NCI-H2081 treated with DMSO at 0.1 percent for 48 hours (cell line): ENCODE results near the gene CIAO2B.
"Not testable (repeated sequence)": the region's sequence is repeated elsewhere in the genome, so short reads cannot be mapped to it uniquely, and the experiment has no call there.

Experiments used
- DNase-seq: peaks from one replicate; lab custom pipeline; 2025; lab: John Stamatoyannopoulos, UW

The CIAO2B gene

DNA sequence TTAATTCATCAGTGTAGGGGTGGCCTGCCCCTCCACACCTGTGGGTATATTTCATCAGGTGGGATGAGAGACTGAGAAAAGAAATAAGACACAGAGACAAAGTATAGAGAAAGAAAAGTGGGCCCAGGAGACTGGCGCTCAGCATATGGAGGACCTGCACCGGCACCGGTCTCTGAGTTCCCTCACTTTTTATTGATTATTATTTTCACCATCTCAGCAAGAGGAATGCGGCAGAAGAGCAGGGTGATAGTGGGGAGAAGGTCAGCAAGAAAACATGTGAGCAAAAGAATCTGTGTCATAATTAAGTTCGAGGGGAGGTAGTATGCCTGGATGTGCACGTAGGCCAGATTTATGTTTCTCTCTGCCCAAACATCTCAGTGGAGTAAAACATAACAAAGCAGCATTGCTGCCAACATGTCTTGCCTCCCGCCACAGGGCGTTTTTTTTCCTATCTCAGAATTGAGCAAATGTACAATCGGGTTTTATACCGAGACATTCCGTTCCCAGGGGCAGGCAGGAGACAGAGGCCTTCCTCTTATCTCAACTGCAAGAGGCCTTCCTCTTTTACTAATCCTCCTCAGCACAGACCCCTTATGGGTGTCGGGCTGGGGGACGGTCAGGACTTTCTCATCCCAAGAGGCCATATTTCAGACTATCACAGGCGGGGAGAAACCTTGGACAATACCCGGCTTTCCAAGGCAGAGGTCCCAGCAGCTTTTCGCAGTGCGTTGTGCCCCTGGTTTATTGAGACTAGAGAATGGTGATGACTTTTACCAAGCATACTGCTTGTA, 21.4 kb upstream of the CIAO2B start:
- DNase-seq, result not testable (repeated sequence)

DNA sequence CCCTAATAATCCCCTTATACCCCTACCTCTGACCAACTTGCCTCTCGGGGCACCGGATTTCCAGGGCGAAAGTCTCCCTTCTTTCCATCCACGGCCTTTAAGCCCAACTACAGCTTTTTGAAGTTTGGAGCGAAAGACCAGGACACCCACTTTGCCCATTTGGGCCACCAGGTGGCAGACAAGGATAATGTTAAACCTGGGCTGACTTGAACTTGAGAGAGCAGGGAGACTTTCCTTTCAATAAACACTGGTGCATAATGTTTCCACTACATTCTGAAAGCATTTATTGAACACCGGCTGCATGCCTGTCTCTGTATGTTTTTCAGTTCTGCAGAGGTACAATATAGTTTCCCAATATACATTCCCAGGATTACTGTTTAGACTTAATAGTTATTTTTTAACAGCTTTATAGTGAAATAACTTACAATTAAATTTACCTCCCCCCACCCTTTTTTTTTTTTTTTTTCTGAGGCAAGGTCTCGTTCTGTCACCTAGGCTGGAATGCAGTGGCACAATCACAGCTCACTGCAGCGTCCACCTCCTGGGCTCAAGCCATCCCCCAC, 20.0 kb upstream of the CIAO2B start:
- DNase-seq, result no peak

DNA sequence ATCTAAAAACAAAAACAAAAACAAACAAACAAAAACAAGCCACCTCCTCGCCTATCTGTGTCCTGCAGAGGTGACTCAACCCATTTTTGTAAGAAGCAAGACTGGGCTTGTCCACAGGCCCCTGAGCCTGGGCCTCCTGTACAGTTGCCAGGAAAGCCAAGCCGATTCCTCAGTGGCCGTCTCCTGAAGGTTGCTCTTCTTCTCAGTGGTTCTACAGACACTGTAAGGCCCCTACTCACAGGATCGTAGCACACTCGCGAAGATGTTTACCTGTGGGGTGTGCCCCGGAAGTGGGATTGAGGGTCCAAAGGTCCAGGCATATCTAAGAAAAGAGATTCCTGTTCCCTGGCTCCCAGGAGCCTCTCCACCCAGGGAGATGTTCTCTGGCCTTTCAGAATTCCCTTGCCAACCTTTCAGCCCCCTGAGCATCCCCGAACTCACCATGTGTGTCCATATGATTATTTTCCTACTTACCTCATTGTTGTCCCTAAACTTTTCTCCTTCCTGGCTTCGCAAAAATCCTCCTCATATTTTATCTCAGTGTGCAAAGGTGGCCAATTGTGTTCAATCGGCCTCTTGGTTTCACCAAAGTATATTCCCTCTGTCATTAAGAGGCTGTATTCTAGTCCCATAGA, 19.4 kb upstream of the CIAO2B start:
- no peak for DNase-seq

DNA sequence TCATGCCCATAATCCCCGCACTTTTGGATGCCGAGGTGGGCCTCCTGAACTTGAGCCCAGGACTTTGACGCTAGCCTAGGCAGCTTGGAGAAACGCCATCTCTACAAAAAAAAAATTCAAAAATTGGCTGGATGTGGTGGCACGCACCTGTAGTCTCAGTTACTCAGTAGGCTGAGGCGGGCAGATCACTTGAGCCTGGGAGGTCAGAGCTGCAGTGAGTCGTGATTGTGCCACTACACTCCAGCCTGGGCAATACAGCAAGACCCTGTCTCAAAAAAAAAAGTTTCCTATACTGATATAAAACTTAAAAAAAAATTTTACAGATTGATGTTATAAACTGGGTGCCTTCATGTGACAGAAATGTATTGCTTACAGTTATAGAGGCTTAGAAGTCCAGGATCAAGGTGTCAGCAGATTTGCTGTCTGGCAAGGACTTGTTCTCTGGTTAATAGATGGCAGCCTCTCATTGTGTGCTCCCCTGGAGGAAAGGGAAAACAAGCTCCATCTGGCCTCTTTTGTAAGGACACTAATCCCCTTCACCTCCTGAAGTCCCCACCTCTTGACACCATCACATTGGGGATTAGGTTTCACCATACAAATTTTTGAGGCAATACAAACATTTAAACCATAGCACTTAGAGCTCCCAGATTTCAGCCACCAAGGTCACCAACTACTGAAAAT, 18.4 kb upstream of the CIAO2B start:
- DNase-seq, result no peak

DNA sequence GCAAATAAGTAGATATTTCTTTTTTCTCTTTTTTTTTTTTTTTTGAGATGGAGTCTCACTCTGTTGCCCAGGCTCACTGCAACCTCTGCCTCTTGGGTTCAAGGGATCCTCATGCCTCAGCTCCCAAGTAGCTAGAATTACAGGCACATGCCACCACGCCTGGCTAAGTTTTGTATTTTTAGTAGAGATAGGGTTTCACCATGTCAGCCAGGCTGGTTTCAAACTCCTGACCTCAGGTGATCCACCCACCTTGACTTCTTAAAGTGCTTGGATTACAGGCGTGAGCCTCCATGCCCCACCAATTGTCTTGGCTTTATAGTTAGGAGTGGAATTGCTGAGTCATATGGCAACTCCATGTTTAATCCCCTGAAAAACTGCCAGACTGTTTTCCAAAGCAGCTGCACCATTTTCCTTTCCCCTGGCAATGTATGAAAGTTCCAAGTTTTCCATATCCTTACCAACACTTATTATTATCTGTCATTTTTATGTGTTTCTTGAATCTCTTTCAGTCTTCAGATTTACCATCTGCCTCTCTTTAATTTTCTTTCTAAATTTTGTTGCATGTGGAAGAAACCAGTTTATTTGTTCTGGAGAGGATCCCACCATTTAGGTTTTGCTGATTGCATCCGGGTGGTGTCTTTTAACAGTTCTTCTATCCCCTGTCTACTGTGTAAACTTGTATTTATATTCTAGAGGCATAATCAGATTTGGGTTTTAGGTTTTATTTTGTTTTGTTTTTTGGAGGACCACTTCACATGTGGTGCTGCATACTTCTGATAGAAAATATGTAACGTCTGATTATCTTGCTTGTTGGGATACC, 17.0 kb upstream of the CIAO2B start:
- no peak for DNase-seq

DNA sequence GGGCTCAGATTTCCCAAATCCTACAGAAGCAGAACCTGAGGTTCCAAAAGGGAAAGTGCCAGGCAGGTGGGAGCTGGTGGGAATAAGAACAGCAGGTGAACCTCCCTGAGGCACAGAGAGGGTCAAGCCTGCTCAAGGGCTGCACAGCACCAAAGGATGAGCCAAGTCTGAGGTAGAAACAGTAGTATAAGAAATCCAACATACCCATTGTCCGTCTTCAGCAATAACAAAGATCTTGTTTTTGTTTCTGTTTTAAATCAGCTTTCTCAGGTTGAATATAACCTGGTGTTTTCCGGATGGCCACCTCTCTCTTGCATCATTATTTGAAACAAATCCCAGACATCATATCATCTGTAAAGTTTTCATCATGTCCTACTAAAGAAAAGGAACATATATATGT, 16.2 kb upstream of the CIAO2B start:
- no peak for DNase-seq

DNA sequence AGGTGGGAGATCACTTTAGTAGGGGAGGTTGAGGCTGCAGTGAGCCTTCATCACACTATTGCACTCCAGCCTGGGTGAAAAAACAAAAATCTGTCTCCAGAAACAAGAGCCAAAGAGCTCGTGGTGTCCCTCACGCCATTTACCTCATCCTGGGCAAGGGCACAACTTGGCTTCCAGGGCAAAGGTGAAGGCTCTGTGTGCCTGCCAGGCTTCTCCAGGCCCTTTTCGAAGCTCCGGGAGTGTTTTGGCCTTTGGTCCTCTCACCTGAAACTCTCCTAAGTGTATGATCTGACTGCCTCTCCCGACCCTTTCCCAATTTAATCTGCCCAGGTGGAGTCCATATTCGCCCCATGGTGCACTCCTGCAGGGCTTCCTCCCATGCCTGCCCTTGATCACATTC, 15.3 kb upstream of the CIAO2B start:
- DNase-seq, result no peak

DNA sequence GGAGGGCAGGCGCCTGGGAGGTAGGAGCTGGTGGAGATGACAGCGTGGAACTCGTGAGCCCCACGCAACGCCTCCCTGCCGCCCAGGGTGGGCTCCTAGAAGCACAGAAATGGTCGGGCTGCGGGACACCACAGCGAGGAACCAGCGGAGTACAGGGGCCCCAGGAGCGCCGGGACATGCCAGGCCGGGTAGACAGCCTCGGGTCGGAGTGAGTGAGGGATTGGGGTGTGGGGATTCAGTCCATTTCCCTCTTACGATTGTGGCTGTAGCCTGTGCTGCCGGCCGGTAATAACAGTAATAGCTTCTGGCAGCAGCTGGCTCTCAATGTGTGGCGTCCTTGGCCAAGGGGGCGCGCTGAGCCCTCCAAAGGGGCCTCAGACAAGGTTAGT, 14.6 kb upstream of the CIAO2B start:
- DNase-seq, result no peak

DNA sequence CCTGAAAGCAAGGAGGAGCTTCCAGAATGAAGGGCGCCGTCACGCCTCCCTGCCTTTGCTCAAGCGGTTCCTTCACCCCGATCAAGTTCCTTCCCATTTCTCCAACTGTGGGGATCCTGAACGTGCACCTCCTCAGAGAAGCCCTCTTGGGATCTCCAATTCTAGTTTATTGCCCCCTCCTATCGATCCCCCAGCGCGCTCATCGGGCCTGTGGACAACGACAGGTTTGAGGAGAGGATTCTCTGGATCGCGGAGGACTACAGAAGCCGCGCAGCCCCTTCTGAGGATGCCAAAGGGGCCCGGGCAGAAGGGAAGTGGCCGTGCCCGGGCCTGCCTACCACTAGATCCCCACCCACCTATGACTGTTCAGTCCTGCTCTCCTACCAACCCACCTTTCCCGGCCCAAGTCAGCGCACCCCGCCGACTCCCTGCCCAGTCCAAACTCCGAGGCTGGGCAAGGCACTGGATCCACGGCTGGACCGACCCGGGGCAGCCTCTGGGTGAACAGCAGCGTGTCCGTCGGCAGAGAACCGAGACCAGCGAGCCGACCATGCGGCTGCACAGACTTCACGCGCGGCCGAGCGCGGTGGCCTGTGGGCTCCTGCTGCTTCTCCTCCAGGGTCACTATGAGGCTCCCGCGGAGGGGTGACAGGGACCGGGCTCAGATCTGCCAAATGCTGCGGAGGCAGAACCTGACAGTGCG, 14.1 kb upstream of the CIAO2B start:
- no peak for DNase-seq

DNA sequence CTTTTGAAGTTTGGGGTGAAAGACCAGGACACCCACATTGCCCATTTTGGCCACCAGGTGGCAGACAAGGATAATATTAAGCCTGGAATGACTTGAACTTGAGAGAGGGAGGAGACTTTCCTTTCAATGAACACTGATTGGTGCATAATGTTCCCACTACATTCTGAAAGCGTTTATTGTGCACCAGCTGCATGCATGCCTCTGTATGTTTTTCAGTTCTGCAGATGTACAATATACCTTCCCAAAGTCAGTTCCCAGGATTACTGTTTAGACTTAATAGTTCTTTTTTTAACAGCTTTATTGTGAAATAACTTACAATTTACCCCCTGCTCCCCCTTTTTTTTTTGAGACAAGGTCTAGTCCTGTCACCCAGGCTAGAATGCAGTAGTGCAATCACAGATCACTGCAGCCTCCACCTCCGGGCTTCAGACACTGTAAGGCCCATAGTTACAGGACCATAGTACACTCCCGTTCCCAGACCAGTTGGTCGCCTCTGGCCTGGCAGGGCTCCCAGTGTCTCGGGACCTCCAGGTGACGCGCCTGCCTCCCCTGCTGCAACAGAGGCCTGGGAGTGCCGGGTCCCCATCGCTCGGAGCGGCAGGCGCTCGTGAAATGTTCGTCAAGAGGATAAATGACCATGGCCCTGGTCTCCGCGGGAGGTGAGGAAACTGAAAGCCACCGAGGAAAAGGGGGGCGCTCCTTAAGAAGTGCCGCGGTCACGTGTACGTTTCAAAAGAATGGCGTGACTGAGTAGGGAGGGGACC, 13.3 kb upstream of the CIAO2B start:
- DNase-seq, result no peak

DNA sequence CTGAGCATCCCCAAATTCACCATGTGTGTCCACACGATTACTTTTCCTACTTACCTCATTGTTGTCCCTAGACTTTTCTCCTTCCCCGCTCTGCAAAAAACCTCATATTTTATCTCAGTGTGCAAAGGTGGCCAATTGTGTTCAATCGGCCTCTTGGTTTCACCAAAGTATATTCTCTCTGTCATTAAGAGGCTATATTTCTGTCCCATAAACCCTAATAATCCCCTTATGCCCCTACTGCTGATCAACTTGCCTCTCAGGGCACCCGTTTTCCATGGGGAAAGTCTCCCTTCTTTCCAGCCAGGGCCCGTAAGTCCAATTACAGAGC, 12.7 kb upstream of the CIAO2B start:
- DNase-seq, result no peak

DNA sequence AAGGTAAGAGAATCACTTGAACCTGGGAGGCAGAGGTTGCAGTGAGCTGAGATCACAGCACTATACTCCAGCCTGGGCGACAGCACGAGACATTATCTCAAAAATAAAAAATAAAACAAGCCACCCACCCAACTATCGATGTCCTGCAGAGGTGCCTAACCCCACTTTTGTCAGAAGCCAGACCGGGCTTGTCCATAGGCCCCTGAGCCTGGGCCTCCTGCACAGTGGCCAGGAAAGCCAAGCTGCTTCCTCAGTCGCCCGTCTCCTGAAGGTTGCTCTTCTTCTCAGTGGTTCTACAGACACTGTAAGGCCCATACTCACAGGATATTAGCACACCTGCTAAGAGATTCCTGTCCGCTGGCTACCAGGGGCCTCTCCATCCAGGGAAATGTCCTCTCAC, 12.3 kb upstream of the CIAO2B start:
- DNase-seq, result no peak

DNA sequence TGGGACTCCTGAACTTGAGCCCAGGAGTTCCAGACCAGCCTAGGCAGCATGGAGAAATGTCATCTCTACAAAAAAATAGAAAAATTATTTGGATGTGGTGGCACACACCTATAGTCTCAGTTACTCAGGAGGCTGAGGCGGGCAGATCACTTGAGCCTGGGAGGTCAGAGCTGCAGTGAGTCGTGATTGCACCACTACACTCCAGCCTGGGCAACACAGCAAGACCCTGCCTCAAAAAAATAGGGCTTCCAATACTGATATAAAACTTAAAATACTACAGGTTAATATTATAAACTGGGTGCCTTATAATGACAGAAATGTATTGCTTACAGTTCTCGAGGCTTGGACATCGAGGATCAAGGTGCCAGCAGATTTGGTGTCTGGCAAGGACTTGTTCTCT, 11.7 kb upstream of the CIAO2B start:
- no peak for DNase-seq

DNA sequence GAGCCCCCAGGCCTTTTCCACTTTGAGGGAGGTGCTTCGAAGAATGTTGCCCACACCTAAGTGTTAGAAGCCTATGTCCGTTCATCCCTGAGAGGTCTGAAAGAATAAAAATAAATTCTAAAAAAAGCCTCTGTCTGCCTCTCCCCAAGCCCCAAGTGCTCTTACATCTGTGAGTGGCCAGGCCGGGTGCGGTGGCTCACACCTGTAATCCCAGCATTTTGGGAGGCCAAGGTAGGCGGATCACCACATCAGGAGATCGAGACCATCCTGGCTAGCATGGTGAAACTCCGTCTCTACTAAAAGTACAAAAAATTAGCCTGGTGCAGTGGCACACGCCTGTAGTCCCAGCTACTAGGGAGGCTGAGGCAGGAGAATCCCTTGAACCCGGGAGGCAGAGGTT, 10.8 kb upstream of the CIAO2B start:
- not testable (repeated sequence) for DNase-seq

DNA sequence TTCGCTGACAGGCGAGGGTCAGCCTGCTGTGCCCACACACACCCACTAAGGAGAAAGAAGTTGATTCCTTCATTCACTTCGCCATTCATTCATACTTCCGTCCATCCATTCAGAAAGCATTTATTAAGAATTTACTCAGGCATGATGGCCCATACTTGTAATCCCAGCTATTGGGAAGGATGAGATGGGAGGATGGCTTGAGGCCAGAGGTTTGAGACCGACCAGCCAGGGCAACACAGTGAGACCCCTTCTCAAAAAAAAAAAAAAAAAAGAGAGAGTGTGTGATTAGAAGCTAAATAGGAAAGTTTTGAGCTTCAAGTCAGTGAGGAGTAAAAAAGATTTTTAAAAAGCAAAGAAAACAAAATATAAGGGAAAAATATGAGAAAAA, 9.8 kb upstream of the CIAO2B start:
- DNase-seq, result no peak

DNA sequence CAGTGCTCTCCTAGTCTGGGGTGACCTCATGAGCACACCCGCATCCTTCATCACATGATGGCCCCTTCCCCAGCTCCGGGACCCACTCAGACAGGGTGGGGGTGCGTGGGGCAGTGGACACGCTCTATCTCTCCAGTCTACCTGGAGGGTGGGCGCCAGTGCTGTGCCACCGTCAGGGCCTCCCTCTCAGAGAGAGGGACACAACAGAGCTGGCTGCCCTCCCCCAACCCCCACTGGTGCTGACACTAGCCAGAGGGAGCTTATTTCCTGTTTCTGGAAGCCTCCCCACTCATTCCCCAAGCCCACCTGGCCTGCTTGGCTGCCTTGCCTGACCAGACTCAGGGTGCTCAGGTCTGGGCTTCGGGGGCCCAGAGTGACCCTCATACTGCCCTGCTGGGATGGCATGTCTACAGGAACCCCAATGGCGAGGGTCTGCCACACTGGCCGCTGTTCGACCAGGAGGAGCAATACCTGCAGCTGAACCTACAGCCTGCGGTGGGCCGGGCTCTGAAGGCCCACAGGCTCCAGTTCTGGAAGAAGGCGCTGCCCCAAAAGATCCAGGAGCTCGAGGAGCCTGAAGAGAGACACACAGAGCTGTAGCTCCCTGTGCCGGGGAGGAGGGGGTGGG, 9.3 kb upstream of the CIAO2B start:
- no peak for DNase-seq

DNA sequence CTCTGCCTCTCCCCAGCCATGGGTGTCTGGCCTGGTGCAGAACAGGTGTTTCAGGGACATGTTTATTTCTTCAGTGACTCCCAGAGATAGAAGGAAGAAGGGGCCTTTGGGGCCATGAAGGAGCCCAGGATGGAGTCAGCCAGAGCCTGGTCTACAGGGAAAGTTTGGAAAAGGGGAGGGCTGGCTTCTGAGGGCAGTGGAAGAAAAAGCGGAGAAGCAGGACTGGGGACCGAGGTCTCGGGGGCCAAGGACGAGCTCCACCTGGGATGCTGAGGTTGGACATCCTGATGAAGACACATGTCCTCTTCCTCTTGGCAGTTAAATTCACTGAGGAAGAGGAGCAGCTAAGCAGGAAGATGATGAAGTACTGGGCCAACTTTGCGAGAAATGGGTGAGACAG, 8.8 kb upstream of the CIAO2B start:
- no peak for DNase-seq

DNA sequence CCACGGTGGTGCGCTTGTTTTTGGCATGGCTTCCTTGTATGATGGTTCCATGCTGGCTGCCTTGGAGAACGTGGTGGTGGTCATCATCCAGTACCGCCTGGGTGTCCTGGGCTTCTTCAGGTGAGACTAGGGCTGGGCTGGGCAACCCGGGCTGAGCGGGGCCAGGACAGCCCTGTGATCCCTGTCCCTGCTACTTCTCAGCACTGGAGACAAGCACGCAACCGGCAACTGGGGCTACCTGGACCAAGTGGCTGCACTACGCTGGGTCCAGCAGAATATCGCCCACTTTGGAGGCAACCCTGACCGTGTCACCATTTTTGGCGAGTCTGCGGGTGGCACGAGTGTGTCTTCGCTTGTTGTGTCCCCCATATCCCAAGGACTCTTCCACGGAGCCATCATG, 6.0 kb upstream of the CIAO2B start:
- no peak for DNase-seq

DNA sequence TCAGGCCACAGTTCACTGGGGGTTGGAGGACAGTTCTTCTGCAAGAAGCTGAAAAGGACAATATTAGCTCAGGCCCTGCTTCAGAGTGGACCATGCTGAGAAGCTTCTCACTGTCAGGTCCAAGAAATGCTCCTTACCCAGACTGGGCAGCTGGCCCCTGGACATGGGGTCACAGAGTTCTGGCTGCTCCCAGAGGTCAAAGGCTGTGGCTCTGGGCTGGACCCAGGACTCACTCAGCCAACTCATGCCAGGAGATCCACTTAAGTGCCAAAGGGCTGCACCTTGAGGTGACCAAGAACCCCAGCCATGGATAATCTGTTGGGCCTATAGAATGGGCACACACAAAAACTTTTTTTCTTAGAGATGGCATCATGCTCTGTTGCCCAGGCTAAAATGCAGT, 5.2 kb upstream of the CIAO2B start:
- no peak for DNase-seq

DNA sequence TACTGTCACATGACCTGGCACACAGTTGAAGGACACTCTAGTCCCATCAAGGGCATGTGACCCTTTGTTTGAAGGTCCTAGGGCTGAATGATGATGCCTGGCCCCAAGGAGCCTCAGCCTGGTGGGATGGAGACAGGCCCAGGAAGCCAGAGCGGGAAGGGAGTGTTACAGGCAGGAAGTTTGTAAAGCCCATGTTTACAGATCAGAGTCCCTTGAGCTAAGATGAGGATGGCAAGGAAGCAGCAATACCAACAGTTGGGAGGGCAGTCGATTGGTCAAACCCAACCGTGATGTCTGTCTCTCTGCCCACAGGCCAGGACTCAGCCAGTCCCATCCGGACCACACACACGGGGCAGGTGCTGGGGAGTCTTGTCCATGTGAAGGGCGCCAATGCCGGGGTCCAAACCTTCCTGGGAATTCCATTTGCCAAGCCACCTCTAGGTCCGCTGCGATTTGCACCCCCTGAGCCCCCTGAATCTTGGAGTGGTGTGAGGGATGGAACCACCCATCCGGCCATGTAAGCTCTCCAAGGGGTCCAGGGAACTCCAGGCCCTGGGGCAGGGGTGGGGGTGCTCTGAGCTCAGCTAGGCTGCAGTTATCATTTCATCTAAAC, 3.6 kb upstream of the CIAO2B start:
- no peak for DNase-seq
